ENCODE data around the gene LDB3. TPM values are rescaled to one million over a fixed set of nuclear protein-coding genes. Genes with fewer than 3 reads are reported as not detected.

The LDB3 gene
- total and polyA plus RNA-seq, 2 of the 8 experiments (the other 6 are each of a cell fraction or from before 2014, with no cell fraction given): 0.20 to 0.43 TPM

DNA sequence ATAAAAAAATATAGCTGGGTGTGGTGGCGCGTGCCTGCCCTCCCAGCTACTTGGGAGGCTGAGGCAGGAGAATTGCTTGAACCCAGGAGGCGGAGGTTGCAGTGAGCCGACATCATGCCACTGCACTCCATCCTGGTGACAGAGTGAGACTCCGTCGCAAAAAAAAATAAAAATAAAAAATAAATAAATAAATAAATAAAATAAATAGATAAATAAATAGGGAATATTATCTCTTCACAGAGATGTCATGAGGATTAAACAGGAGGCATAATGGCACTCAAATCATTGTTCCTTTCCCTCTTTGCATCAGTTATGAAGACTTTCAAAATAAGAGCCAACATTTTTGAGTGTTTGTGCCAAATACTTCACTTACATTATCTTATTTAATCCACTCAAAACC is 56.1 kb downstream of the LDB3 start (continued):
- TF ChIP-seq POLR2A (IDR thresholded peaks at IDR 0.05; ENCODE audit: control extremely low read depth in 1 of 2, low read depth in 2 of 2, low read length in 2 of 2) (no peak), SP2 (IDR thresholded peaks at IDR 0.05; ENCODE audit: low read length) (no peak), HDAC6 (IDR thresholded peaks at IDR 0.05; ENCODE audit: low read depth, low read length) (no peak), KDM1A (IDR thresholded peaks at IDR 0.05; ENCODE audit: borderline replicate concordance, low read length) (no peak), CEBPB (IDR thresholded peaks at IDR 0.05; ENCODE audit: low read depth, low read length) (no peak), CBX5 (IDR thresholded peaks at IDR 0.05; ENCODE audit: low read depth, low read length) (no peak)

All from H1 (cell line).